ENCODE results near the gene CCDC87.

DNA sequence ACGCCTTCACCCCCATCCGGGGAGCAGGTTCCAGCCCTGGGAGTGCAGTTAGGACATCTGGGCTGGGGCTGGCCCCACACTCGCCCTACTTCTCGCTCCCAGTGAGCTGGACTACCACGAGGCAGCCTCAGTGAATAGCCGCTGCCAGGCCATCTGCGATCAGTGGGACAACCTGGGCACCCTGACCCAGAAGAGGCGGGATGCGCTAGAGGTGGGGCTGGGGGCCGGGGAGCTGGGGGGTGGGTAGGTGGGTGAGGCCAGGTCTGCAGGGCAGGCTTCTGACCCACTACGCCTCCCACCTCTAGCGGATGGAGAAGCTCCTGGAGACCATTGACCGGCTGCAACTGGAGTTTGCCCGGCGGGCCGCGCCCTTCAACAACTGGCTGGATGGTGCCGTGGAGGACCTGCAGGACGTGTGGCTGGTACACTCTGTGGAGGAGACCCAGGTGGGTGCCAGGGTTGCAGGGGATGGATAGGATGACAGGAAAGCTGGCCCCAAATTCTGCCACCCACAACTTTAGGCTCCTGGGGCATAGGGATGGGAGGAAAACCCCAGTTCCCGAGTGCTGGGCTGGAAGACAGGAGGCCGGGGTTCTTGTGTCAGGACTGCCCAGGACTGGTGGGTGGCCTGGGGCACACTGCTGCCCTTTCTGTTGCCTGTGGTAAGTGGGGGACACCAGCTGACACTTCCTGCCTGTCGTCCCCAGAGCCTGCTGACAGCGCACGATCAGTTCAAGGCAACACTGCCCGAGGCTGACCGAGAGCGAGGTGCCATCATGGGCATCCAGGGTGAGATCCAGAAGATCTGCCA lies 32.8 kb downstream of the CCDC87 start:
- TF ChIP-seq POLR2A (IDR thresholded peaks at IDR 0.05): no peak
- TF ChIP-seq, protein P1, sequence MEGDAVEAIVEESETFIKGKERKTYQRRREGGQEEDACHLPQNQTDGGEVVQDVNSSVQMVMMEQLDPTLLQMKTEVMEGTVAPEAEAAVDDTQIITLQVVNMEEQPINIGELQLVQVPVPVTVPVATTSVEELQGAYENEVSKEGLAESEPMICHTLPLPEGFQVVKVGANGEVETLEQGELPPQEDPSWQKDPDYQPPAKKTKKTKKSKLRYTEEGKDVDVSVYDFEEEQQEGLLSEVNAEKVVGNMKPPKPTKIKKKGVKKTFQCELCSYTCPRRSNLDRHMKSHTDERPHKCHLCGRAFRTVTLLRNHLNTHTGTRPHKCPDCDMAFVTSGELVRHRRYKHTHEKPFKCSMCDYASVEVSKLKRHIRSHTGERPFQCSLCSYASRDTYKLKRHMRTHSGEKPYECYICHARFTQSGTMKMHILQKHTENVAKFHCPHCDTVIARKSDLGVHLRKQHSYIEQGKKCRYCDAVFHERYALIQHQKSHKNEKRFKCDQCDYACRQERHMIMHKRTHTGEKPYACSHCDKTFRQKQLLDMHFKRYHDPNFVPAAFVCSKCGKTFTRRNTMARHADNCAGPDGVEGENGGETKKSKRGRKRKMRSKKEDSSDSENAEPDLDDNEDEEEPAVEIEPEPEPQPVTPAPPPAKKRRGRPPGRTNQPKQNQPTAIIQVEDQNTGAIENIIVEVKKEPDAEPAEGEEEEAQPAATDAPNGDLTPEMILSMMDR (IDR thresholded peaks at IDR 0.05): no peak
